Activated T-cell treated with anti-CD3 and anti-CD28 coated beads, Interleukin-2, amount 50 U/mL, for 72 hours (primary cell): ENCODE measurements around the gene DCBLD1. TPM values are rescaled to one million over a fixed set of nuclear protein-coding genes. Genes with fewer than 3 reads are reported as not detected.

Experiments used
- ATAC-seq, 2 donors: fragments of 150-1000 bp; cut with Tn5 transposase; replicated peaks in 1 of 2; 2 replicates each; pipeline ENCODE4 v1.10.0; 2021; ENCODE audit warnings: moderate library complexity in 2 of 2, mild to moderate bottlenecking in 1 of 2
- DNase-seq, 2 donors: peaks; one replicate each; pipeline ENCODE4 v3.0.0; 2021 to 2022; ENCODE audit warnings: mixed read lengths in 1 of 2
- H3K27ac Mint-ChIP-seq: one replicate; pipeline ENCODE4 v1.8.0; 2022; ENCODE audit warnings: mild to moderate bottlenecking, moderate library complexity, mixed read lengths
- H3K27me3 Mint-ChIP-seq: one replicate; pipeline ENCODE4 v1.8.0; 2022; ENCODE audit warnings: low read depth, mixed read lengths
- H3K36me3 Mint-ChIP-seq, 2 donors: one replicate each; pipeline ENCODE4 v1.8.0; 2022; ENCODE audit warnings: mixed read lengths in 2 of 2, mild to moderate bottlenecking in 1 of 2; ENCODE audit not compliant: insufficient read depth in 2 of 2
- H3K4me1 Mint-ChIP-seq: one replicate; pipeline ENCODE4 v1.8.0; 2022; ENCODE audit warnings: low read depth, mixed read lengths
- H3K4me3 Mint-ChIP-seq, 2 donors: one replicate each; pipeline ENCODE4 v1.8.0; 2022; ENCODE audit warnings: mild to moderate bottlenecking in 2 of 2, mixed read lengths in 2 of 2, moderate library complexity in 2 of 2
- H3K9me3 Mint-ChIP-seq, 2 donors: one replicate each; pipeline ENCODE4 v1.8.0; 2022; ENCODE audit warnings: mixed read lengths in 2 of 2
- total RNA-seq, 2 donors: library from RNA; stranded (reverse); gene quantifications; one replicate each; pipeline ENCODE4 v1.2.3, GENCODE V29; 2022

DCBLD1 gene
- total RNA-seq, 2 donors from 2014 or later = 2.9 to 3.4 TPM

DNA sequence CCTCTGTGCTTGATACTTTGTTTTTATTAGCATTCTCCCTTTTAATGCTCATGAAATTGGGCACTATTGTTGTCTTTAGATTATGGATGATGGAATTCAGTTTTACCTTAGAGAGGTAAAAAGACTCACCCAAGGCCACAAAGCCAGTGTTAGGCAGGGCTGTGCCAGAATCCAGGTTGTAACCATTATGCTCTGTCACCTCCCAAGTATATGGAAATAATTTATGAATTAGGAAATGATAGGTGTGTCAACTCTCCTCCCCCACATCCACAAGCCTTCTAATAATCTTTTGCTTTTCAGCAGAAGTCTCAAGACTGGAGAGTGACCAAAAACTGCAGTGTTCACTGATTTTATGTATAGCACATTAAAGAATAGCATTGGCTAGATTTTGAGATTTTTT, 13.0 kb downstream of the DCBLD1 start:
- no peak overlapping the region for H3K27ac Mint-ChIP-seq
- DNase-seq (no peak), ATAC-seq (no peak)
- no peaks in the 10 kb centered on the region for H3K36me3 Mint-ChIP-seq
- H3K4me1 Mint-ChIP-seq = peaks cover 14% of the 10 kb centered on the region
- H3K27me3 Mint-ChIP-seq = peaks cover 4% of the 10 kb centered on the region
- H3K4me3 Mint-ChIP-seq = no peak overlapping the region
- H3K9me3 Mint-ChIP-seq = no peaks in the 10 kb centered on the region

- ATAC-seq (no peak), DNase-seq (no peak)
- Mint-ChIP-seq H3K27ac (no peak overlapping the region), H3K9me3 (no peaks in the 10 kb centered on the region), H3K27me3 (peaks cover 4% of the 10 kb centered on the region), H3K4me3 (no peak overlapping the region), H3K4me1 (peaks cover 14% of the 10 kb centered on the region), H3K36me3 (no peaks in the 10 kb centered on the region)
These were observed 13.4 kb downstream of the DCBLD1 start for GRCh38 chr6:117495869-117496268.

DNA sequence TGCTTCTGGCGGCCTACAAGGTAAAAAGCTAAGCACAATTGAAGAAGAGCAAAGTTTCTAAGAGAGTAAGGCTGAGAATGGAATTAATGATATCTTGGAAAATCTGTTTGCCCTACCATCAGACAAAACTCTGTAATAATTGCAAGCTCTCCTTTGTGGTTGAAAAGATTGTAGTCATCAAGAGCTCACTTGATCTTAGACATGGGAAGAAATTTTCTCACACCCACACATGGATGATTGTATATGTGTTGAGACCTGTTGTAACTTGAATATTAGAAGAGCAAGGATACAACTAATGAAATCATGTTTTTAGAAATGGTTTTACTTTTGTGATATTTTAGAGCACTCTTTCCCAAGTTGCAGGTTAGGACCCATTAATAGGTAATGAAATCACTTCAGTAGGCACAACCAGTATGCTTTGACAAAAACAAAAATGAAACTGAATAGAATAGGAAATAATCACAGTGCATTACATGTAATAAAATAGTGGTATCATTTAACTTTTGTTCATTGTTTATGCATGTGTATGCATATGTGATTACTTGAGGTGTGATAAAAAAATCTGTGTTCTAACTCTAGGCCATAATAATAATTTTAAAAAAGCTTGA, 14.0 kb downstream of the DCBLD1 start:
- Mint-ChIP-seq H3K36me3 (no peaks in the 10 kb centered on the region), H3K27ac (no peak overlapping the region), H3K27me3 (peaks cover 4% of the 10 kb centered on the region), H3K9me3 (no peaks in the 10 kb centered on the region), H3K4me1 (peaks cover 14% of the 10 kb centered on the region), H3K4me3 (no peak overlapping the region)
- DNase-seq = no peak
- ATAC-seq = no peak

DNA sequence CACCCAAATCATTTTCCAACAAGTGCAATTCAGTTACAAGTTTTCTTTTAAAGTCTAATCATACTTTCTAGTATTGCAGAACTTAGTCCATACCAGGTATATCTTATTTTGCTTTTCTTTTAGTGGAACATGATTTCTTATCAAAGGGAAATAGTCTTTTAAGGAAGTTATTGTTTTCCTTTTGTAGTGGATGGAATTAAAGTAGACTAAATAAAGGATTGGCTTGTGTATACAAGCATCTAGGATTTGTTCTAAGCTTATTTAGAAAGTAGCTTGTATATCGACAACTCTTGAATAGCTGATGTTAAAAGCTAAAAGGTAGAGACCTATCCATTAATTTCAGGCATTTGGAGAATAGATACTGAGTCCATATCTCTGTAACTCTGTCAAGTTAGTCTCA, 14.8 kb downstream of the DCBLD1 start:
- peaks cover 4% of the 10 kb centered on the region for H3K27me3 Mint-ChIP-seq
- ATAC-seq = no peak
- H3K36me3 Mint-ChIP-seq = no peaks in the 10 kb centered on the region
- H3K27ac Mint-ChIP-seq = no peak overlapping the region
- DNase-seq = no peak
- no peak overlapping the region for H3K4me3 Mint-ChIP-seq
- peaks cover 14% of the 10 kb centered on the region for H3K4me1 Mint-ChIP-seq
- H3K9me3 Mint-ChIP-seq = no peaks in the 10 kb centered on the region

DNA sequence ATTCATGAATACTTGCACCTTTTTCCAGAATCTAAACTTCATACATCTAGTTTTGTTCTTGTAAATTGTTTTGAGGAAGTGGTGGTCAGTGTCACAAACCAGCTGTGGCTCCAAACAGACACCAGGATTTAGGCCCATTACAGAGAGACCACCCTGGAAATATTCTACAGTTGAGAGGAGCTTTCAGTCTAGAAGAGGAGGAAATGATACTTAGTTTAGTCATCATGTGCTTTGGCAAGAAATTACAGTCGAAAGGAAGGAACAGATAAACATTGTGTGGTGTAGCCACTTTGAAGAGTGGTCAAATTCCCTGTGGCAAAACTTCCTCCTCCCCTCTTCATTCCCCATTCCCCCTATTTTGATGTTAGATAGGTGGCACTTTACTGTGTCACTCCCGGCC, 15.7 kb downstream of the DCBLD1 start:
- H3K9me3 Mint-ChIP-seq = no peaks in the 10 kb centered on the region
- no peaks in the 10 kb centered on the region for H3K36me3 Mint-ChIP-seq
- no peak overlapping the region for H3K27ac Mint-ChIP-seq
- H3K27me3 Mint-ChIP-seq = peaks cover 4% of the 10 kb centered on the region
- H3K4me3 Mint-ChIP-seq = no peak overlapping the region
- DNase-seq = no peak
- ATAC-seq = no peak
- peaks cover 14% of the 10 kb centered on the region for H3K4me1 Mint-ChIP-seq

- no peak overlapping the region for H3K27ac Mint-ChIP-seq
- H3K36me3 Mint-ChIP-seq = no peaks in the 10 kb centered on the region
- H3K4me3 Mint-ChIP-seq = no peak overlapping the region
- no peaks in the 10 kb centered on the region for H3K27me3 Mint-ChIP-seq
- no peaks in the 10 kb centered on the region for H3K9me3 Mint-ChIP-seq
- H3K4me1 Mint-ChIP-seq = peaks cover 8% of the 10 kb centered on the region
- DNase-seq = no peak
- ATAC-seq = no peak
These were observed 19.2 kb downstream of the DCBLD1 start for GRCh38 chr6:117501722-117502121.

GRCh38 chr6:117502580-117502979, 20.1 kb downstream of the DCBLD1 start:
- no peaks in the 10 kb centered on the region for H3K9me3 Mint-ChIP-seq
- no peaks in the 10 kb centered on the region for H3K36me3 Mint-ChIP-seq
- DNase-seq = no peak
- no peak for ATAC-seq
- peaks cover 8% of the 10 kb centered on the region for H3K4me1 Mint-ChIP-seq
- no peak overlapping the region for H3K27ac Mint-ChIP-seq
- no peak overlapping the region for H3K4me3 Mint-ChIP-seq
- H3K27me3 Mint-ChIP-seq = no peaks in the 10 kb centered on the region

- no peak for DNase-seq
- no peak overlapping the region for H3K27ac Mint-ChIP-seq
- no peak for ATAC-seq
These were observed 20.7 kb downstream of the DCBLD1 start for GRCh38 chr6:117503211-117503610.

DNA sequence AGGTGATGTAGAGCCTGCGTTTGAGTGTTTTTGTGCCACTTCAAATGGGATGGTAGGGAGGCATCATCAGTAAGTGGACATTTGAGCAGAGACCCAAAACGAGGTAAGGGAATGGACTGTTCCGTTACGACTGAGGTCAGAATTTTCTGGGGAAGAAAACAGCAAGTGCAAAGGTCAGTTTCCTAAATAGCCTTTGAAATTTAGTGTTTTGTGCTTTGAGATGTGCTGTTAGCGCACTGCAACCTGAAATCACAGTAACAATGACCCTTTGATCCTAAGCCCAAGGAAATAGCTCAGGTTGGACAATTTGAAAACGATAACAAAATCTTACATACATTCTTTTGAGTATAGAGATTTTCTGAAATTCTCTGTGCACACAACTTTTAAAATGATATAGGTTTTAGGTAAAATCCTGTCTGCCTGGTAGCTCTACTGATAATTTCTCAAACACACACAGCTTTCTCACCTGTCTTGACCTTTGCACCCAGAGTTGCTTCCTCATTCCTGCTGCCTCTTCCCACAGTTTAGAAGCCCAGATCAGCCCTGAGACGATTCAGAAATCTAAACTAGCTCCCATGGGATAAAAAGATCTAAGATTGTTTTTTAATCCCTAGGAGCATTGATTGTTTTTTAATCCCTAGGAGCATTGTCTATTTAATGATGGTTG, 22.1 kb downstream of the DCBLD1 start:
- no peaks in the 10 kb centered on the region for H3K4me1 Mint-ChIP-seq

More at GRCh38 chr6:117503211-117503610, 20.7 kb downstream of the DCBLD1 start:
- no peaks in the 10 kb centered on the region for H3K27me3 Mint-ChIP-seq
- H3K36me3 Mint-ChIP-seq = no peaks in the 10 kb centered on the region
- H3K9me3 Mint-ChIP-seq = no peaks in the 10 kb centered on the region
- peaks cover 4% of the 10 kb centered on the region for H3K4me1 Mint-ChIP-seq
- no peak overlapping the region for H3K4me3 Mint-ChIP-seq

DNA sequence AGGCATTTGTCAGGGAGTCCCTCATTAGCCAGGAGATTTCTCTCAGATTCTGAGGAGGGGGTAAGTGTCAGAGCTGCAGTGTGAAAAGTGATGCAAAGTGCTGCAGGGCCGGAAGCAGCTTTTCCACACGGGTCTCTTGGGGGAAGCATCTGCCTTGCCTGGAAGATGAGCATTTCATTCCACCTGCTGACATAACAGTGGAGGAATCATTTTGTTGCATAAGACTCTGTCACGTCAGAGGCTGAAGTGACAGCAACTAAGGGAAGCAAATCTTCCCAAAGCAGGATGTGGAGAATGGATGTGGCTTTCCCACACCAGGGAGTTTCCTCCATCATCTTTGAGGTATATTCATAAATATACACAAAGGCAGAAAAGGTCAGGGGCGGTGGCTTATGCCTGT, 22.8 kb downstream of the DCBLD1 start:
- no peak overlapping the region for H3K27ac Mint-ChIP-seq
- ATAC-seq (no peak), DNase-seq (no peak)
- no peaks in the 10 kb centered on the region for H3K27me3 Mint-ChIP-seq
- H3K4me1 Mint-ChIP-seq = no peaks in the 10 kb centered on the region
- H3K9me3 Mint-ChIP-seq = no peaks in the 10 kb centered on the region
- no peak overlapping the region for H3K4me3 Mint-ChIP-seq
- H3K36me3 Mint-ChIP-seq = no peaks in the 10 kb centered on the region

More for the DNA sequence above, 22.1 kb downstream of the DCBLD1 start:
- H3K27ac Mint-ChIP-seq = no peak overlapping the region
- H3K36me3 Mint-ChIP-seq = no peaks in the 10 kb centered on the region
- no peak for DNase-seq
- no peaks in the 10 kb centered on the region for H3K9me3 Mint-ChIP-seq
- no peaks in the 10 kb centered on the region for H3K27me3 Mint-ChIP-seq
- ATAC-seq = no peak
- no peak overlapping the region for H3K4me3 Mint-ChIP-seq

DNA sequence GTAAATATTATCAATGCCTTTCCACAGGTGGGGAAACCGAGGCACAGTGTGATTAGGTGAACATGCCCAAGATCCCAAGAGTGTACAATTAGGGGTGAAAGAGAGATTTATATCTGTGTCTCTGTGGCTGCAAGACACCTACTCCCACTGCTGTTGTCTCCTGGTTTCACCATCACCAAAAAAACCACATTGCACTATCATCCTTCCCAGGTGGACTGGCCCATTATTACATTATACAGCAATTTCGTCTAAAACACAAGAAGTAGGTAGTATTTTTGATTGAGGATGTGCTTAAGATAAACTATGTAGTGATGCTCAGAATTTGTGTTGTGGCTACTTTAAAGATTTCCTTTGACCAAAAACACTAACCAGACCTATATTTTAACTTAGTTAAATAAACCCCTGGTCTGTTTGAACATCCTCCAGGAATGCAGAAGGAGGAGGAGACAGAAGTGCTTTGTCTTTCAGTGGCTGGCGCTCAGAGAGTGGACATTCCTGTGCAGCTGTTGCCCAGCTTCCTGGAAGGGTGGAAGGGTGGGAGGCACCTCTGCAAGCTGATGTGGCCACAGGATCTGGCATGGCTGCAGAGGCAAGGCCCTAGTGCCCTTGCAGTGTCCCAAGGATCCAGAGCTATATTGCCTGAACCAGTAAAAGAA, 23.8 kb downstream of the DCBLD1 start:
- ATAC-seq (no peak), DNase-seq (no peak)
- Mint-ChIP-seq H3K27ac (no peak overlapping the region), H3K9me3 (no peaks in the 10 kb centered on the region), H3K27me3 (no peaks in the 10 kb centered on the region), H3K4me1 (no peaks in the 10 kb centered on the region), H3K4me3 (no peak overlapping the region), H3K36me3 (no peaks in the 10 kb centered on the region)

DNA sequence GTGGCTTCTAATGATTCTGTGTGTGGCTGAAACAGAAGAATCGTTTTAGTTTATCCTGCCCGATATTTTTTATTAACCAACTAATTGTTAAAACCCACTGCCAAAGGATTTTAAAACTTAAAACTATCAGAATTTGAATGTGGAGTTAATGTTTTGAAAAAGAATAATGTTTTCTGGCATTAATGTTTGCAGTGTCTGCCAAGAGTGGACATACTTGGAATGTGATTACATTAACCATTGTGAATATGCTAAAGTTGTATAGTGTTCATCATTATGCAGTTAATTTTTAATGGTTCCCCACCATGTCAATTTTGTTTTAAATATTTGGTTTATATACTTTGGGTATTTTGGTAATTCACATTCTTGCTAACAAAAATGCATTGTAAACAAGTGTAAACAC, 24.4 kb downstream of the DCBLD1 start:
- no peak for DNase-seq
- H3K4me1 Mint-ChIP-seq = no peaks in the 10 kb centered on the region
- H3K36me3 Mint-ChIP-seq = no peaks in the 10 kb centered on the region
- no peaks in the 10 kb centered on the region for H3K9me3 Mint-ChIP-seq
- ATAC-seq = no peak
- H3K27me3 Mint-ChIP-seq = no peaks in the 10 kb centered on the region
- no peak overlapping the region for H3K27ac Mint-ChIP-seq
- H3K4me3 Mint-ChIP-seq = no peak overlapping the region

DNA sequence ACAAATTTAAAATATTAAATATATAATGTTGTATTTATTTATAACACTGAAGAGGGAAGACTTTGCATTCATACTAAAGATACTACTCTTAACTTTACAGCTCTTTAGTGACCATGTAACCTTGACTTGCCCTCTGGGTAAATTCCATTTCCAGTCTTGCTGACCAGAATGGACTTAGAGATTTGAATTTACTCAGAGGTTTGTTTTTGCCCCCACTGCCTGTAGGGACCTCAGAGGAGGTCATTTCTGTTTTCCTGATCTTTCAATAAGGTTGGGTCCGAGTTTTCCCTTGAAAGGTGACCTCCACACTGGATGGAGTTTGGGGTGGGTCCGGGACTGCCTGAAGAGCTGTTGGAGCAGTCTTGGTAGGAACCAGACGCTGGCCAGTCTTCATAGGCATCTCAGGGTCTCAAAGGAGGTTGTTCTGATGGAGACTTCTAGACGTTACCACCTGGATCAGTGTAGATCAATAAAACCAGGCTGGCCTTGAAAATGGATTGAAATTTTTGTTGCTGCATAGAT, 26.0 kb downstream of the DCBLD1 start:
- no peaks in the 10 kb centered on the region for H3K9me3 Mint-ChIP-seq
- H3K4me1 Mint-ChIP-seq = no peaks in the 10 kb centered on the region
- H3K36me3 Mint-ChIP-seq = no peaks in the 10 kb centered on the region
- DNase-seq (no peak), ATAC-seq (no peak)
- no peak overlapping the region for H3K4me3 Mint-ChIP-seq
- no peaks in the 10 kb centered on the region for H3K27me3 Mint-ChIP-seq
- H3K27ac Mint-ChIP-seq = no peak overlapping the region
